GM21447 (cell line): ENCODE results near the gene ATF5.

ENCODE experiments used
- ATAC-seq: cut with Tn5 transposase; IDR thresholded peaks from one replicate; pipeline ENCODE4 v1.9.1; 2021; ENCODE audit not compliant: unreplicated experiment

The ATF5 gene

GRCh38 chr19:49894011-49894664 is 34.9 kb upstream of the ATF5 start:
- ATAC-seq: no peak

GRCh38 chr19:49894879-49895565 is 34.0 kb upstream of the ATF5 start:
- no peak for ATAC-seq

DNA sequence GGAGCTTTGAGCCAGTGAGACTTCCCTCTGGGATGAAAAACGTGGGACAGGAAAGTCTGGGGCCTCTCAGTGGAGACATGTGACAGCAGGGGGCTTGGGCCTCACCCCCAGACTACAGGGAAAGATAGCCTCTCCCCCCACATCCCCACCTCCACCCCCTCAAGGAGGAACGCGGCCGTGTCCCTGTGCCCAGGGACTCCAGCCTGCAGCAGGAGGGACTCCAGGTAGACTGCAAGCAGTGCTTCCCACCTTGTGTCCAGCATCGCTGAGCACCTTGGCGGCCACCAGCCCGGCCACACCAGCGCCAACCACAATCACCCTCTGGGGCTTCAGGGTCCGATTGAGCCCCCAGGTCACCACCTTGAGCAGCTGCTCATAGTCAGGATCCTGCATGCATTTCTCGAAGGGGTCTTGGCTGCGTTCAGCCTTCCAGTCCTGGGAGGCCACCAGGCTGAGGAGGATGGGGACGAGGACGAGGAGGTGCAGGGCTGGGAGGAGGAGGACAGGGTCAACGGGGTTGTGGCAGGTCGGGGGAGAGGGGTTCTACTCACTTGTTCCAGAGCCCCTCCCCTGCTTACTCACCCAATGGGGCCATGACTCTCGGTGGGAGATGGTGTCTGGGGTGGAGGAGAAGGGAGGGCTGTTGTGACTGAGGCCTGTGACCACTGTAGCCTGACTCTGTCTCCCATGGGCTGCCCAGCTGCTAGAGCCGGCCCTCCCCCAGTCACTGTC is 33.3 kb upstream of the ATF5 start:
- ATAC-seq: no peak

DNA sequence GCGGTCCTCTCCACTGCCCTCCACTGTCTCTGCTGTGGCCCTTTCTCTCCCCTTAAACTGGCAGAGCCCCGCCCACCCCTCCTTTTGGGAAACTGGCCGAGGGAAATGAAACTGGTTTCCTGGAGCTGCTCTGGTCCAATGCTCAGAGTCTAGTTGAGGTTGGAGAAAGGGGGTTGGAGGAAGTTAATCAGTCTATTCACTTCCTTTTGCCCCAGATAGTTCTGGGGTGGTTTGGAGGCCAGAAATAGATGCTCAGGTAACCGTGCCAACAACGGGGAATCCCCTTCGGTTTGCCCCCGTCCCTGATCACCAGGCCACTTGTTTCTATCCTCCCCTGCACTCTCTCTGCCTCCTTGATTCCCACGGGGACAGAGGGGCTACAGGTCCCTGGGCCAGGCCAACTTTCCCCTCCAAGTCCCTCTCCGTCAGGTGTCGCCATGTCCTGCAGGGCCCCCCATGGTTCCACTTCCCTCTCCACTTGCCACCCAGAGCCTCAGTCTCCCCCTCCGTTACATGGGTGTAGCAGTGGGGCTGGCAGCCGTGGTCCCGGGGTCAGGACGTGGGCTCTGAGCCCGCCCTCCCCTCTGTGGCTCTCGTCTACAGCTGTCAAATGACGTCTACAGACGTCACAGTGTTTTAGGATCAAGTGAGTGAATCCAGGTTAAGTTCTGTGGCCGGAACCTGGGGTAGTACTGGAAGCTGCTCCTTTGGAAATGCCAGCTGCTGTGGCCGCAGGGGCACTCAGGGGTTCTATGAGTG is 32.0 kb upstream of the ATF5 start, which contains the start of gene IL4I1:
Gene IL4I1, minus strand, starts transcription at position 25 of the 759 bp plus-strand sequence. CDS start 727 bp downstream, outside the sequence.
- ATAC-seq: peak; percentile 52

DNA sequence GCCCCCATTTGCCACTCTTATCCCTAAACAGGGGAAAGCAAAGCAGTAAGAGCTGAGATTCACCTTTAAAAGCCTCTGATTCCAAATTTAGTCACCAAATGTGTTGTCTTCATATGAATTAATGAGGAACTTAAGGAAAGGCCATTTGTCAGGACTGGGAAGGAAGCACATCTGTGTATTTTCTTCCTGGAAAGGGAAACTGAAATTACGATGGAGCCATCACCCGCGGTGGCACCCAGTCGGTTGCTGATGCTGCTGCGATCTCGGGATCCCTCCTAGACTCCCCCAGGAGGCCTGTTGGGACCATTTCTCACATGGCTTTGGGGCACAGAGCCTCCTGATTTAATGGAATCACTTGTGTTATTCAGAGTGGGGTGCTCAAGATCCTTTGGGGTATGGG is 24.9 kb upstream of the ATF5 start:
- no peak for ATAC-seq

GRCh38 chr19:49906879-49907564 is 22.0 kb upstream of the ATF5 start:
- ATAC-seq: no peak

DNA sequence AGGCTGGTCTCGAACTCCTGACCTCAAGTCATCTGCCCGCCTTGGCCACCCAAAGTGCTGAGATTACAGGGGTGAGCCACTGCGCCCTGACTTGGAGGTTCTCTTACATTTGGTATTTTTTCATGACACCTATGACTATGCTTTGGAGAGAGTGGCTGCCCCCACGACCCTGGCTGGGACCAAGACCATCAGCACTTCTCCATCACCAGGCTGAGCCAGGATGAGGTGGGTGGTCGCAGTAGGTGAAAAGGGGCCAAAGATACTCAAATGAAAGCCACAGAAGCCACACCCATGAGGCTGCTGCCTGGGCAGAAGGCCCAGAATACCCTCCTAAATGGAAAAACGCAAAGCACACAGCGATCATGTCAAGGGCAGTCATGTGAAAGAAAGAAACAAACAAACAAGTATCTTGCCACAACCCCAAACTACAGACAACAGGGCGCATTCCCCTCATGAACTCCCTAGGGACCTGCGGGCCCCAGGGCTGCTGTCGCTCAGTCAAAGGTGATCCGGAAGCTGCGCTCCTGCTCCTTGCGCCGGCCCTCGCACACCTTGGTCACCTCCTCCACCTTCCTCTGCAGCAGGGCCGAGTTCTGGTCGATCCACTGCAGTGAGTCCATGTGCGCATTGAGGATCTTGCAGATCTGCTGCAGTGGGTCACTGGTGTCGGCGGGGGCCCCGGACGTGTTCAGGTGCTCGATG is 21.1 kb upstream of the ATF5 start:
- ATAC-seq: no peak

DNA sequence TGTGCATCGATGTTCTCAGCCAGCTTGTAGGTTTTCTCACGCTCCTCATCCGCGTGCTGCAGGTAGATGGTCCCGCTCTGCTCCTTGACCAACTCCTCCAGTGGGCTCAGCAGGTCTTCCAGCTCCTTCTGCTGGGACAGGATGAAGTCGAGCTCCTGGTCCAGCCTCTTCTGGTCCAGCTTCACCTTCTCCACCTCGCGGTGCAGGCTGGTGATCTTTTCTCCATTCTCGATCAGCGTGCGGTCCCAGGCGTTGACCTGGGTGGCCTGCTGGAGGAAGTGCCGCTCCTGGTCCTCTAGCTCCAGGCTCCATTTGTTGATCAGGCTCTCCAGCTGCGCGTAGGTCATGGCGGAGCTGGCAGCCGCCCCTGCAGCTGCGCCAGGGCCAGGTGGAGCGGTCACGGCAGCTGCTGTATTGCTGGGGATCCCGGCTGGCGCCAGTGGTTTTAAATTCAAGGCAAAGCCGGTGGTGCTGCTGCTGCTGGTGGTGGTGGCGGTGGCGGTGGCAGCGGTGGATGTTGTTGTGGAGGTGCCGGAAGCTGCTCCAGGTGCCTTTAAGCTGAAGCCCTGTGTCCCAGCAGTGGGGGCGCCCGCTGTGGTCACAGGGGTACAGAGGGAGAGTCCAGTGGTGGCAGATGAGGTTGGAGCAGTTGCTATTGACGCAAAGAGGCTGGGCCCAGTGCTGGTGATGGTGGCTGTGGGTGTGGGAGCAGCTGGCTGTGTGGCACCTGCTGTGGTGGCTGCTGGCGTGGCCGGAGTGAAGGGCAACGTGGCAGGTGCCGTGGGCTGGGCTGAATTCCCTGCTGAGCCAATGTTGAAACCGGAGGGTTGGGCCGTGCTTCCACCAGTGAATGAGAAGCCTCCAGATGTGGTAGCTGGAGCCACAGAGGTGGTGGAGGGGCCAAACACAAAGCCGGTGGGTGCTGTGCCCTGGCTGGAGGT is 20.3 kb upstream of the ATF5 start:
- ATAC-seq: no peak

- no peak for ATAC-seq
These were observed 18.8 kb upstream of the ATF5 start for GRCh38 chr19:49910179-49910578.

- no peak for ATAC-seq
These were observed 17.4 kb upstream of the ATF5 start for GRCh38 chr19:49911381-49912145.

GRCh38 chr19:49912965-49913685 is 15.9 kb upstream of the ATF5 start:
- no peak for ATAC-seq

- no peak for ATAC-seq
These were observed 15.3 kb upstream of the ATF5 start for GRCh38 chr19:49913720-49914119.

DNA sequence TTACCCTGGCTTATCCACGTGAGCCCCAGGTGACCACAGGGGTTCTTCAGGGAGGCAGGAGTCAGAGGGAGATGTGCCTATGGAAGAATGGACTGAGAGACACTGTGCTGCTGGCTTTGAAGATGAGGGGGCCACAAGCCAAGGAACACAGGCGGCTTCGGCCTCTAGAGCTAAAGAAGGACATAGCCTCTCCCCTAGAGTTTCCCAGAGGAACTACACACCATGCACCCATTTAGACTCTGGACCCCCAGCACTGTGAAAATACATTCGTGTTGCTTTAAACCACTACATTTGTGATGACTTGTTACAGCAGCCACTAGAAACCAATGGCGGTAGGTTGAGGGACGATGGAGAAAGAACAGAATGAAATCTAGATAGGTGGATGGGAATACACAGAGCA is 13.7 kb upstream of the ATF5 start:
- ATAC-seq: no peak

GRCh38 chr19:49916839-49917733 is 11.9 kb upstream of the ATF5 start:
- ATAC-seq: no peak

DNA sequence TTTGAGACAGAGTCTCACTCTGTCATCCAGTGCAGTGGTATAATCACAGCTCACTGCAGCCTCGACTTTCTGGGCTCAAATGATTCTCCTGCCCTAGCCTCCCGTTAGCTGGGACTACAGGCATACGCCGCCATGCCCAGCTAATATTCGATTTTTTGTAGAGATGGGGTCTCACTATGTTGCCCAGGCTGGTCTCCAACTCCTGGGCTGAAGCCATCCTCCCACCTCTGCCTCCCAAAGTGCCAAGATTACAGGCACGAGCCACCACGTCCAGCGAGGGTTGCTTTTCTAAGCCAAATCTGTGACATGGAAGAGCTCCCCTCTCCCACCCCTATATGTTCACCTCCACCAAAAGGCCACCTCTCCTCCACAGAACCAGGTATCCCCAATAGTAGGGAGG is 10.9 kb upstream of the ATF5 start:
- ATAC-seq: no peak

- no peak for ATAC-seq
These were observed 8.2 kb upstream of the ATF5 start for GRCh38 chr19:49920624-49921363.
